ENCODE results near the gene MIGA2. TPM values are rescaled to one million over a fixed set of nuclear protein-coding genes. Genes with fewer than 3 reads are reported as not detected.

MIGA2 gene
- total and polyA plus RNA-seq, 2 of the 4 experiments (the other 2 are of a cell fraction): 12.5 to 25.3 TPM

- Histone ChIP-seq H3K14ac (replicated peaks; ENCODE audit: low read depth, low read length) (no peak overlapping the region), H3K18ac (ENCODE audit: low read depth, low read length) (no peak overlapping the region), H2BK15ac (ENCODE audit: low read depth, low read length) (no peak overlapping the region), H2BK5ac (ENCODE audit: low read depth, low read length, poor library complexity, severe bottlenecking) (no peak overlapping the region), H3K27ac (ENCODE audit: insufficient read depth, low read length) (no peak overlapping the region), H3K36me3 (ENCODE audit: control insufficient read depth, insufficient read depth, low read length) (peaks cover 29% of the 10 kb centered on the region), H4K20me1 (ENCODE audit: insufficient read depth, low read length) (peaks cover 16% of the 10 kb centered on the region), H3K4ac (ENCODE audit: low read depth, low read length) (no peak overlapping the region), H3K4me3 (ENCODE audit: insufficient read depth, low read depth, low read length) (no peak overlapping the region), H2AK9ac (replicated peaks; ENCODE audit: low read depth, low read length, poor library complexity) (no peak overlapping the region), H2AK5ac (ENCODE audit: low read depth, low read length) (no peak overlapping the region), H3K9me1 (ENCODE audit: insufficient read depth, low read length) (0 out of 2 replicates have a peak, but pooled peaks cover 8% of the 10 kb centered on the region), H4K5ac (ENCODE audit: low read depth, low read length) (no peak overlapping the region), H3K9ac (ENCODE audit: low read depth, low read length) (no peak overlapping the region), H3K4me2 (ENCODE audit: low read depth, low read length) (no peak overlapping the region), H3K23ac (ENCODE audit: low read depth, low read length) (no peak overlapping the region), H2BK20ac (ENCODE audit: low read depth, low read length) (no peak overlapping the region), H3K27me3 (ENCODE audit: control insufficient read depth, insufficient read depth, low read length) (no peaks in the 10 kb centered on the region), H3K9me3 (ENCODE audit: control insufficient read depth, insufficient read depth, low read length) (no peaks in the 10 kb centered on the region), H2BK120ac (ENCODE audit: low read depth, low read length) (no peak overlapping the region), H3K79me1 (ENCODE audit: low read depth in 1 of 2, low read length in 2 of 2) (peaks cover 12 to 45% of the 10 kb centered on the region in 2 experiments; a peak in 3 of 4 replicates), H3K56ac (ENCODE audit: extremely low read depth, insufficient read depth, low read length) (no peak overlapping the region), H4K91ac (ENCODE audit: insufficient read depth, low read depth, low read length) (no peak overlapping the region), H4K8ac (ENCODE audit: low read depth in 2 of 2, low read length in 2 of 2) (no peak overlapping the region), H2AFZ (replicated peaks; ENCODE audit: low read length, poor library complexity) (no peak overlapping the region), H3K4me1 (ENCODE audit: control insufficient read depth, insufficient read depth, low read length) (peaks cover 11% of the 10 kb centered on the region)
- WGBS, 2 experiments (ENCODE audit: extremely low coverage in 2 of 2, insufficient read length in 1 of 2): 98% methylated on average over 8 of the region's 16 CpGs; no CpG with 5 or more reads in 1 of the 2 experiments
- intact Hi-C loops (cut with micrococcal nuclease): no loop called here
- no peak for DNase-seq
- in situ Hi-C loops (cut with MboI; ENCODE audit: low sequenced_read_pairs): no loop called here
- CTCF ChIA-PET: no interaction called here
- no peak for ATAC-seq (ENCODE audit: low read depth)
- TF ChIP-seq USF2 (IDR thresholded peaks at IDR 0.05; ENCODE audit: low read depth, low read length) (no peak), RCOR1 (IDR thresholded peaks at IDR 0.05; ENCODE audit: insufficient replicate concordance, low read length) (no peak)
- BruUV-seq (replicated peaks): no TSS peak
- dilution Hi-C loops (cut with HindIII; ENCODE audit: low sequenced_read_pairs, unreplicated experiment): no loop called here
- POLR2A ChIA-PET (ENCODE audit: unreplicated experiment): no interaction called here
These were observed 5.6 kb downstream of the MIGA2 start for GRCh38 chr9:129042016-129042415.

All from IMR-90 (cell line).